Middle frontal gyrus (tissue), 1 donor: ENCODE measurements around the gene CYP4A11.
"Not testable (repeated sequence)": the region's sequence is repeated elsewhere in the genome, so short reads cannot be mapped to it uniquely, and the experiment has no call there.

ENCODE experiments used
- DNase-seq: peaks from one replicate; pipeline ENCODE4 v3.0.0-alpha.2; 2015; ENCODE audit warnings: low spot score; ENCODE audit errors: extremely low spot score

Gene CYP4A11, protein sequence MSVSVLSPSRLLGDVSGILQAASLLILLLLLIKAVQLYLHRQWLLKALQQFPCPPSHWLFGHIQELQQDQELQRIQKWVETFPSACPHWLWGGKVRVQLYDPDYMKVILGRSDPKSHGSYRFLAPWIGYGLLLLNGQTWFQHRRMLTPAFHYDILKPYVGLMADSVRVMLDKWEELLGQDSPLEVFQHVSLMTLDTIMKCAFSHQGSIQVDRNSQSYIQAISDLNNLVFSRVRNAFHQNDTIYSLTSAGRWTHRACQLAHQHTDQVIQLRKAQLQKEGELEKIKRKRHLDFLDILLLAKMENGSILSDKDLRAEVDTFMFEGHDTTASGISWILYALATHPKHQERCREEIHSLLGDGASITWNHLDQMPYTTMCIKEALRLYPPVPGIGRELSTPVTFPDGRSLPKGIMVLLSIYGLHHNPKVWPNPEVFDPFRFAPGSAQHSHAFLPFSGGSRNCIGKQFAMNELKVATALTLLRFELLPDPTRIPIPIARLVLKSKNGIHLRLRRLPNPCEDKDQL

GRCh38 chr1:46941135-46941694 lies at the start of gene CYP4A11:
Gene CYP4A11, minus strand, starts transcription at chr1:46941476. Its CDS starts 43 bp downstream, at chr1:46941433.
- no peak for DNase-seq

GRCh38 chr1:46990541-46990940 lies 49.3 kb upstream of the CYP4A11 start:
- not testable (repeated sequence) for DNase-seq

- no peak for DNase-seq
These were observed 42.7 kb upstream of the CYP4A11 start for GRCh38 chr1:46983830-46984586.

- no peak for DNase-seq
These were observed 42.0 kb upstream of the CYP4A11 start for GRCh38 chr1:46983166-46983829.

- DNase-seq = no peak
These were observed 27.8 kb upstream of the CYP4A11 start for GRCh38 chr1:46969014-46969619.

DNA sequence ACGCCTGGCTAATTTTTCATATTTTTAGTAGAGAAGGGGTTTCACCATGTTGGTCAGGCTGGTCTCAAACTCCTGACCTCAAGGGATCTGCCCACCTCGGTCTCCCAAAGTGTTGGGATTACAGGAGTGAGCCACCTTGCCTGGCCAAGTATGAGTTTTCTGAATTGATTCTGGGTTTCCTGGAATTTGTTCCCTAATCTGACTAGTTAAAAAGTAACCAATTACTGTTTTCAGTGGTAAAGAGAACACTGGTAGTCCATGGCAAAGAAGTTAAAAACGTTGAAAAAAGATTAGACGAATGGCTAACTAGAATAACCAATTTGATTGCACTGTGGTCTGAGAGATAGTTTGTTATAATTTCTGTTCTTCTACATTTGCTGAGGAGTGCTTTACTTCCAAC lies 21.0 kb upstream of the CYP4A11 start:
- not testable (repeated sequence) for DNase-seq

DNA sequence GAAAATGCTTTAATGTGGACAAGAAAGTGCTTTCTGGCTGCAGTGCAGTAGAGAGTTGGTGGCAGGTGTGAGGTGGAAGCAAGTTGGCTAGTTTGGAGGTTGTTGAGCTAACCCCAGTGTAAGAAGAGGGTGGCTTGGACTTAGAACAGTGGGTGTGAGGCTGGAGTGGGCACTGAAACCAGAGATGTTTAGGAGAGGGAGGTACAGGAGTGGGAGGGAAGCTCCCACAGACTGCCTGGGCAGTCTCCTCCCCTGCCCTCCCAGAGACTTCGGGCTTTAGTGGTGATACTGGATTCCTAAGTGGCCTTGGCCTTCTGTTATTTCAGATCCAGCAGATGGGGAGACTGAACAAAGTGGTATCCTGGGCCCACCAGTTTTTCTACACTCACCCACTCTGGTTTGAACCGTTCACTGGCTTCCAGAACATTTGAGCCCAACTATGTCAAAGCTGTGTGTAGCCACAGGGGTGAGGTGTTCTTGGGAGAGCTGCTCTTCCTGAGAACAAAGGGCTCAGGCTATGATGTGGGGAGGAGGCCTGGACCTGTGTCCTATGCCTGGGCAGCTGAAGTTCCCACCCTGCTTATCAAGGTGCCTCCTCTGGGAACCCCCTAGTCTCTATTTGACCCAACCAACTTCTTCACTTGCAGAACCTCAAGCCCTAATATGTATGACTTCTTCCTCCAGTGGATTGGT lies 19.9 kb upstream of the CYP4A11 start:
- no peak for DNase-seq

DNA sequence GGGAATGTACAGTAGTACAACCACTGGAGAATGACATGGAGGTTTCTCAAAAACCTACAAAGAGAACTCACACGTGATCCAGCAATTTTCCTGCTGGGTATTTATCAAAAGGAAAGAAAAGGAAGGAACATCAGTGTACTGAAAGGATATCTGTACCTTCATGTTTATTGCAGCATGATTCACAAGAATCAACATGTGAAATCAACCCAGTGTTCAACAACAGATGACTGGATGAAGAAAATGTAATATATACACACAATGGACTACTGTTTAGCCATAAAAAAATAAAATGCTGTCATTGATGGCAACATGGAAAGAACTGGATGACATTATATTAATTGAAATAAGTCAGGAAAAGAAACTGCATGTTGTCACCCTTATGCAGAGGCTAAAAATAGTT lies 19.0 kb upstream of the CYP4A11 start:
- no peak for DNase-seq

GRCh38 chr1:46955116-46955515 lies 13.8 kb upstream of the CYP4A11 start:
- DNase-seq = not testable (repeated sequence)

GRCh38 chr1:46953847-46954246 lies 12.6 kb upstream of the CYP4A11 start:
- not testable (repeated sequence) for DNase-seq

DNA sequence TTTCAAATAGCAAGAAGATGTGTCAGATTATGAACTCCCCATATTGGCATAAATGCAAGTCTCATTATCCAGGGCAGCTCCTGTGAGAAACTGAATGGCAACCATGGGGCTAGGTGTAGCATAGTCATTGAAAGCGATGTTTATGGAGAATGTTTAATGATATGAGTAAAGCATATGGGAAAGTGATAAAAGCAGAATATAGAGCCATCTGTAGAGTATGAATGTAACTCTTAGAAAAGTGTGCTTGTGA lies 8.1 kb upstream of the CYP4A11 start:
- DNase-seq = not testable (repeated sequence)

- no peak for DNase-seq
These were observed 7.5 kb upstream of the CYP4A11 start for GRCh38 chr1:46948629-46949416.

DNA sequence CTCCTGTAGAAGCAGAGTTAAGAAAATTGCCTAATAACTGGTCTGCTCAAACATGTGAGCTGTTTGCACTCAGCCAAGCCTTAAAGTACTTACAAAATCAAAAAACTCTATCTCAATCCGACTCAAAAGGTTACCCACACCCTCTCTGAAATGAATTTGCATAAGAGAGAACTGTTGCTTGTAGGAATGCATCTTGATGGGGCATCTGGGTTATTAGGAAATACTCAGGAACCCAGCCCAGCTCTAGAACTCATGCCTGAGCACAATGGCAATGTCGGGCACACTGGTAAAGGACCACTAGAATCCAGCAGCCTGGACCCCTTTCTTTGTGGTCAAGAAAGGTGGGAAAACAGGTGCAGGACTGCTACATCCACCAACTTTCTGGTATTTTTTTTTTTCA lies 6.4 kb upstream of the CYP4A11 start:
- not testable (repeated sequence) for DNase-seq

DNA sequence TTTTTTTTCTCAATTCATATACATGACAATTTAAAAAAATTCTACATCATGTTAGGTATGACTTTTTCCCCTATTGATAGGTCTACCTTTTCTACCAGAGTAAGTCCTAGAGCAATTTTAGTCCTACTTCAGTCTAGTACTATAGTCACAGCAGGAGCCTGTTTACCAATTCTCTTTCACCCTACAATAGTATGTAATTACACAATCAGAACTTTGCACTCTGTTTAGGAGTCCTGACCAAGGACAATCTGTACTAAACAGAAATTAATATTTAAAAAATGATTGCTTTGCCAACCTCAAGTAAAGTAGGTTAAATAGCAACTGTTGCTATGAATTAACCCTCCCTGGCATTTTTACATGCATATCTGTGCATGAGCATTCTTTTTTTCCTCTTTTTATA lies 810 bp upstream of the CYP4A11 start:
- DNase-seq = no peak

DNA sequence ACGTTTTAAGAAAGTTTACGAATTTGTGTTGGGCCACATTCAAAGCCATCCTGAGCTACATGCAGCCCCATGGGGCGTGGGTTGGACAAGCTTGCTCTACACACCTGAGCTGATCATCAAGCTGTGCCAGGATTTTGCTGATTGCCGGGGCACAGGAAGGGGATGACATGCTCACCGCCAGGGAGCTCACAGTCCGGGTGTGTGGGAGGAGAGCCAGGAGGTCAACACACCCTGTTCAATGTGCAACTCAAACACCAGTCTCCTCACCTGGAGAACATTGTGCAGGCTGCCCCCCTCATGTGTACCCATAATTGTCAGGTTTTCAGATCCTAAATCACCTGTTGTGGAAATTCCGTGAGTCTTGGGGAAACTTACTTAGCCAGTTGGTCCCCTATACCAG lies 969 bp downstream of the CYP4A11 start:
- DNase-seq = no peak

DNA sequence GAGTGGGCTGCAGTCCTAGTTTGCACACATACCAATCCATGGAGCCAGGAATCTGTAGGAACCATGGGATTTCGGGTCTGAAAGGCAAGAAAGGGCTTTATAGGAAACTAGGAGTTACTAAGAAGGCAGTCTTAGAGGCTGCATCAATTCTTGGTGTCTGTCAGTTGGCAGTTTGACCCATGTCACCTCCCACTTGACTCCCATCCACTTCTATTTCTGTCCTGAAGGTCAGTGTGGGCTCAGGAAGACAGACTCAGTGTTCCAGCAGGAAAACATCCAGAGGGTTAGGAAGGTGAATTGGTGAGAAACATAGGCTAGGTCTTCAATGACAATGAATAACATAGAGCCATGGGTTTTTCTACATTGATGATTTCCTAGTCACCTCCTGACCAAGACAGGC lies 4.0 kb downstream of the CYP4A11 start:
- DNase-seq = no peak

DNA sequence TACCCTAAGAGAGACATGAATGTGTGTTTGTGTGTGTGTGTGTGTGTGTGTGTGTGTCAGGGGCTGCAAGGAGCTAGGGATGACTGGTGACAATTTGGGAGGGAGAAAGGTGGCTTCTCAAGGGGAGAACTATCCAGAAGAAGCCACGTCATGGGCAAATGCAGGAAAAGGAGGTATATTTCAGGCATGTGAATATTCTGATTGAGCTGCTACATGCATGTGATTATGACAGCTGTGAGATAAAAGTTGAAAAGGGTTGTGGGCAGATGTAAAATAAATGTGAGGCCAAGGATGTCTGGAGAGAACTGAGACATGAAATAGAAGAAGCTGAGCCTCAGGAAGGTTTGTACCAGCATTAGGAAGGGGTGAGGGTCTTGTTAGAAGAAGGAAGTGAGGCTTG lies 4.5 kb downstream of the CYP4A11 start:
- no peak for DNase-seq

DNA sequence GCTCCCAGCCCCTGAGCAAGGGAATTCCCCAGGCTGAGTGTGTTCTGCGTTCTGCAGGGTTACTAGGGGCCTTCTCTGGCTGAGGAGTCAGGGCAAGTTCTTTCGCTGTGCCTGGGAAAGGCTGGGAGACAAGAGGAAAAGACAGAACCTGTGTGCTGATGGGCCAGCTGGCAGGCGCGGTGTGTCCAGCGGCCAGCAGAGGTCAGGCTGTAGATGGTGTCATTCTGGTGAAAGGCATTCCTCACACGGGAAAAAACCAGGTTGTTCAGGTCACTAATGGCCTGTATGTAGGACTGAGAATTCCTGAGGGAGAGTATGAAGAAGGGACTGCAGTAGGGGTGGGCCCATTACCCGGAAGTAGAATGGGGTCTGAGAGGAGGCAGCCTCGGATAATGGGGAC lies 6.4 kb downstream of the CYP4A11 start:
- not testable (repeated sequence) for DNase-seq

GRCh38 chr1:46932020-46932419 lies 9.3 kb downstream of the CYP4A11 start:
- not testable (repeated sequence) for DNase-seq

DNA sequence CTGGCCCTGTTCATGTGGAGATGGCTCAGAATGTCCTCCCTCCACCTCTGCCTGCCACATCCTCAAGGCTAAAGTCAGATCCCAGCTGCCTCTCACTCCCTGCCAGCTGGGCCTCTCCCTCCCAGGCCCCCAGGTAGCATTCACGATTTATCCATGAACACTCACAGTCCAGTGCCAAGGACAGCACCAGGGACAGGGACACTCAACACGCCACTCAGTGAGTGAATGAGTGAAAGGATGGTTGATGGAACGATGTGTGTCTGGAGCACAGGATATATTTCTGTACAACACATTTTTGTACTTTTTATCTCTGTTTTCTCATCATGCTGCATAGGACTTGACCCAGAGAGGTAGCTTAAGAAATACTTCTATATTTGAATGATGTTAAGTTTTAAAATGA lies 10.1 kb downstream of the CYP4A11 start:
- DNase-seq = no peak
